Measurements from ENCODE around the gene HOMEZ. TPM values are rescaled to one million over a fixed set of nuclear protein-coding genes. Genes with fewer than 3 reads are reported as not detected.

HOMEZ gene
- total RNA-seq, 1 experiment from 2014 or later = 18.2 TPM

DNA sequence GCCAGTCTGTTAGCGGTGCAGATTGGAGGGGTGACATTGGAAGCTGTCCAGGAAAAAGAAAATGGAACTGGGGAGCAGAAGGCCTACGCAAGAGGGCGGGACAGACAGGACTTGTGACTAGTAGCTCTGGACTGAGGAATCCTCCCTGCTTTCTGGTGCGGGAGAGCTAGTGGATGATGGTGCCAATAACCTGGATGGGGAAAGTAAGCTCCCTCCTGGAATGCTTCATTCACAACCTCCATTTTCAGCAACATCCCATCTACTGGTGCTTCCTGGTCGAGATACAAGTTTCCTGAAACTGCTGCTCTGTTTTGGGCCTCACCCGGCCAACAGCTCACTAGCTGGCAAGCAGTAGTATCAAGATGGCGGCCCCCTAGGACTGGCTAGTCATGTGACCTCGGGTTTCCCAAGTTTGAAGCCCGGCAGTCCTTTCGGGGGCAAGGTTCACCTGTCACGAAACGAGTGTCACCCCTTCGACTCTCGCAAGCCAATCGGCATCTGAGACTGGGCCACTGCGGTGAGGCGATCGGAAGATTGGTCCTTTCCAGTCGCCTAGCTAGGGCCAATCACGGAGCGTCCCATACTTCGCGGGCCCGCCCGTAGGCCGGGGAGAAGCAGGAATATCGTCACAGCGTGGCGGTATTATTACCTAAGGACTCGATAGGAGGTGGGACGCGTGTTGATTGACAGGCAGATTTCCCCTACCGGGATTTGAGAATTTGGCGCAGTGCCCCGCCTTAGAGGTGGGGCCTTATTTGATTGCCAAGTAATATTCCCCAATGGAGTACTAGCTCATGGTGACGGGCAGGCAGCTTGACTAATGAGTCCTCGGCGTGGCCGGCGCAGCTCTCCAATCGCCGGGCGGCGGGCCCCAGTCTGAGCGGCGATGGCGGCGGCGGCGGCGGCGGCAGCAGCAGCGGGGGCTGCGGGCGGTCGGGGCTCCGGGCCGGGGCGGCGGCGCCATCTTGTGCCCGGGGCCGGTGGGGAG is 34.9 kb upstream of the HOMEZ start, which contains the start of gene PABPN1:
Gene PABPN1, plus strand, starts transcription at position 874 of the 988 bp plus-strand sequence. Its CDS starts 13 bp downstream, at position 887.
- POLR2A ChIA-PET = interaction anchor here (0.7 to 2.8 kb wide), 8 partner anchors 10 to 154 kb away, joined by 3 to 21 read pairs (median 4); partner anchors contain the start of genes BCL2L2, HOMEZ, NGDN and PPP1R3E
- Histone ChIP-seq H3K4me3 (replicated peaks in 1 of 2; ENCODE audit: low read depth in 1 of 2, low read length in 2 of 2) (peak within 1 kb of the TSS; percentile 64 to 98), H3K9ac (ENCODE audit: low read length) (peak within 1 kb of the TSS; percentile 97), H3K9me2 (ENCODE audit: insufficient read depth) (no peaks in the 10 kb centered on the region), H4K20me1 (ENCODE audit: insufficient read depth) (no peaks in the 10 kb centered on the region), H3K27ac (ENCODE audit: low read depth, low read length) (peak within 1 kb of the TSS; percentile 83), H3K9me3 (ENCODE audit: control insufficient read depth in 1 of 2, insufficient read depth in 1 of 2, low read depth in 1 of 2, low read length in 2 of 2) (no peaks in the 10 kb centered on the region), H3K27me3 (ENCODE audit: insufficient read depth, low read length) (no peaks in the 10 kb centered on the region), H3K79me2 (ENCODE audit: insufficient read depth, low read length) (peaks cover 35% of the 10 kb centered on the region), H3K4me1 (ENCODE audit: control insufficient read depth in 1 of 2, insufficient read depth in 2 of 2, low read length in 2 of 2) (peaks cover 12 to 23% of the 10 kb centered on the region in 2 experiments; a peak in 3 of 4 replicates), H3K36me3 (ENCODE audit: control insufficient read depth in 1 of 2, insufficient read depth in 2 of 2, low read length in 2 of 2) (peaks cover 27 to 31% of the 10 kb centered on the region in 2 experiments; a peak in 3 of 4 replicates), H3K4me2 (ENCODE audit: low read length) (peak within 1 kb of the TSS; percentile 89), H2AFZ (ENCODE audit: low read depth, low read length, poor library complexity, severe bottlenecking) (no peak within 1 kb of the TSS)
- BruUV-seq (replicated peaks) = TSS peak; percentile 94
- RAD21 ChIA-PET (ENCODE audit: low non-redundant PET in 1 of 2, low total read pairs in 2 of 2, uncharacterized antibody in 2 of 2, unreplicated experiment in 2 of 2) = interaction anchor here in 1 of 2 experiments (1.4 to 1.7 kb wide), 2 partner anchors 14 to 44 kb away, joined by 3 to 8 read pairs; partner anchors contain the start of gene BCL2L2
- intact Hi-C loops (cut with micrococcal nuclease) = loop anchor here (1.0 kb wide), 1 partner anchor 35 kb away; the partner anchor contains the start of gene HOMEZ
- CTCF ChIA-PET = interaction anchor here (0.9 to 2.5 kb wide), 14 partner anchors 12 to 252 kb away, joined by 3 to 15 read pairs (median 4); partner anchors contain the start of gene BCL2L2
- peak; percentile 100 for DNase-seq (ENCODE audit: low read depth, low spot score)
- peak; percentile 91 for ATAC-seq
- TF ChIP-seq, protein P1, sequence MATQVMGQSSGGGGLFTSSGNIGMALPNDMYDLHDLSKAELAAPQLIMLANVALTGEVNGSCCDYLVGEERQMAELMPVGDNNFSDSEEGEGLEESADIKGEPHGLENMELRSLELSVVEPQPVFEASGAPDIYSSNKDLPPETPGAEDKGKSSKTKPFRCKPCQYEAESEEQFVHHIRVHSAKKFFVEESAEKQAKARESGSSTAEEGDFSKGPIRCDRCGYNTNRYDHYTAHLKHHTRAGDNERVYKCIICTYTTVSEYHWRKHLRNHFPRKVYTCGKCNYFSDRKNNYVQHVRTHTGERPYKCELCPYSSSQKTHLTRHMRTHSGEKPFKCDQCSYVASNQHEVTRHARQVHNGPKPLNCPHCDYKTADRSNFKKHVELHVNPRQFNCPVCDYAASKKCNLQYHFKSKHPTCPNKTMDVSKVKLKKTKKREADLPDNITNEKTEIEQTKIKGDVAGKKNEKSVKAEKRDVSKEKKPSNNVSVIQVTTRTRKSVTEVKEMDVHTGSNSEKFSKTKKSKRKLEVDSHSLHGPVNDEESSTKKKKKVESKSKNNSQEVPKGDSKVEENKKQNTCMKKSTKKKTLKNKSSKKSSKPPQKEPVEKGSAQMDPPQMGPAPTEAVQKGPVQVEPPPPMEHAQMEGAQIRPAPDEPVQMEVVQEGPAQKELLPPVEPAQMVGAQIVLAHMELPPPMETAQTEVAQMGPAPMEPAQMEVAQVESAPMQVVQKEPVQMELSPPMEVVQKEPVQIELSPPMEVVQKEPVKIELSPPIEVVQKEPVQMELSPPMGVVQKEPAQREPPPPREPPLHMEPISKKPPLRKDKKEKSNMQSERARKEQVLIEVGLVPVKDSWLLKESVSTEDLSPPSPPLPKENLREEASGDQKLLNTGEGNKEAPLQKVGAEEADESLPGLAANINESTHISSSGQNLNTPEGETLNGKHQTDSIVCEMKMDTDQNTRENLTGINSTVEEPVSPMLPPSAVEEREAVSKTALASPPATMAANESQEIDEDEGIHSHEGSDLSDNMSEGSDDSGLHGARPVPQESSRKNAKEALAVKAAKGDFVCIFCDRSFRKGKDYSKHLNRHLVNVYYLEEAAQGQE (IDR thresholded peaks at IDR 0.05; ENCODE audit: low read depth) = no peak
- TF ChIP-seq JUND (IDR thresholded peaks at IDR 0.05) (no peak; the same call in 1 of the 2 replicates), POLR2AphosphoS5 (IDR thresholded peaks at IDR 0.05; ENCODE audit: low read depth, low read length) (peak; percentile 61), POLR2A (IDR thresholded peaks at IDR 0.05; ENCODE audit: borderline replicate concordance, extremely low read depth, insufficient read depth, insufficient read length) (no peak), SIN3A (IDR thresholded peaks at IDR 0.05; ENCODE audit: low read depth) (peak; percentile 18; the same call in 1 of the 2 replicates), TCF7L2 (IDR thresholded peaks at IDR 0.05; ENCODE audit: borderline replicate concordance, extremely low read depth, insufficient read depth, insufficient read length) (no peak), ZNF274 (IDR thresholded peaks at IDR 0.05; ENCODE audit: low read depth, low read length) (no peak), EZH2 (IDR thresholded peaks at IDR 0.05) (no peak), SP1 (IDR thresholded peaks at IDR 0.05; ENCODE audit: low read depth) (peak; percentile 97), EGR1 (IDR thresholded peaks at IDR 0.05; ENCODE audit: low read depth) (no peak), CBX3 (IDR thresholded peaks at IDR 0.05; ENCODE audit: low read depth) (0 out of 2 replicates have a peak, but pooled peaks have one; percentile 3), FOSL1 (IDR thresholded peaks at IDR 0.05; ENCODE audit: low read depth) (no peak), ELF1 (IDR thresholded peaks at IDR 0.05; ENCODE audit: borderline replicate concordance, low read depth) (no peak), ZFX (IDR thresholded peaks at IDR 0.05) (peak; percentile 34; the same call in 1 of the 2 replicates), RAD21 (IDR thresholded peaks at IDR 0.05; ENCODE audit: low read depth) (no peak), SRF (IDR thresholded peaks at IDR 0.05; ENCODE audit: low read depth) (peak; percentile 65; the same call in 1 of the 2 replicates), EZH2phosphoT487 (IDR thresholded peaks at IDR 0.05; ENCODE audit: borderline replicate concordance) (no peak)
- TF ChIP-seq, protein P2, sequence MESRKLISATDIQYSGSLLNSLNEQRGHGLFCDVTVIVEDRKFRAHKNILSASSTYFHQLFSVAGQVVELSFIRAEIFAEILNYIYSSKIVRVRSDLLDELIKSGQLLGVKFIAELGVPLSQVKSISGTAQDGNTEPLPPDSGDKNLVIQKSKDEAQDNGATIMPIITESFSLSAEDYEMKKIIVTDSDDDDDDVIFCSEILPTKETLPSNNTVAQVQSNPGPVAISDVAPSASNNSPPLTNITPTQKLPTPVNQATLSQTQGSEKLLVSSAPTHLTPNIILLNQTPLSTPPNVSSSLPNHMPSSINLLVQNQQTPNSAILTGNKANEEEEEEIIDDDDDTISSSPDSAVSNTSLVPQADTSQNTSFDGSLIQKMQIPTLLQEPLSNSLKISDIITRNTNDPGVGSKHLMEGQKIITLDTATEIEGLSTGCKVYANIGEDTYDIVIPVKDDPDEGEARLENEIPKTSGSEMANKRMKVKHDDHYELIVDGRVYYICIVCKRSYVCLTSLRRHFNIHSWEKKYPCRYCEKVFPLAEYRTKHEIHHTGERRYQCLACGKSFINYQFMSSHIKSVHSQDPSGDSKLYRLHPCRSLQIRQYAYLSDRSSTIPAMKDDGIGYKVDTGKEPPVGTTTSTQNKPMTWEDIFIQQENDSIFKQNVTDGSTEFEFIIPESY (IDR thresholded peaks at IDR 0.05; ENCODE audit: extremely low read depth, insufficient replicate concordance, low read length) = no peak
- TF ChIP-seq, protein P3, sequence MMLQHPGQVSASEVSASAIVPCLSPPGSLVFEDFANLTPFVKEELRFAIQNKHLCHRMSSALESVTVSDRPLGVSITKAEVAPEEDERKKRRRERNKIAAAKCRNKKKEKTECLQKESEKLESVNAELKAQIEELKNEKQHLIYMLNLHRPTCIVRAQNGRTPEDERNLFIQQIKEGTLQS (IDR thresholded peaks at IDR 0.05) = no peak

Data from HCT116 (cell line).